Measurements from ENCODE around the gene RCAN3. TPM values are rescaled to one million over a fixed set of nuclear protein-coding genes. Genes with fewer than 3 reads are reported as not detected.

RCAN3 gene
- total and polyA plus RNA-seq, 2 of the 13 experiments (the other 11 are each of a cell fraction or from before 2014, with no cell fraction given) = 12.2 to 13.3 TPM

DNA sequence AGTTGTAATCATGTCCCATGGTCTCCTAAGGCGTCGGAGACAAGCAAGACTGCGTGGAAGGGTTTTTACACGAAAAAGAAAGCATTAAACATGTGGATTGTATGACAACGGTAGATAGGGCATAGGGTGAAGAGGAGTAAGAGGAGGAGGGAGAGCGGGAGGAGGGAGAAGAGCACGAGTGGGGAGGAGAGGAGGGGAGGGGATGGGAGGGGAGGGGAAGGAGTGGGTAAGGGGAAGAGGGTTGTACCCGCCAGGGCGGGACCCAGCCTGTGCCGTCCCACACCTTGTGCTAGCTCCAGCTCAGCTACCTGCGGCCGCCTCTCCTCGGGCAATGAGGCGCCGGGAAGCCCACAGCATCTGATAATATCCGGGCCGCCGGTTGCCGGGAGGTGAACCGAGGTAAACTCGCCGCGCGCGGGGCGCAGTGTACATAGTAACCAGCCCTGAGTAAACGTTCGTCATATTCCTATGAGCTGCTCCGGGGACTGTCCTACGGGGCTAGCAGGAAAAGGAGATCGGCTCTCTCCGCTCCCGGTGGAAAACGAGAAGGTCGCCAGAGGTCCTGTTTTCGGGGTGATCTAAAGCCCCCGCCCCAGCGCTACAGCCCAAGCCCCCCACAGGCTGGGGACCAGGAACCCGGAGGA, 449 bp upstream of the RCAN3 start (continued):
- TF ChIP-seq NR1H2 (CRISPR knock-in tag; IDR thresholded peaks at IDR 0.05; ENCODE audit: borderline replicate concordance, low read depth) = no peak
- TF ChIP-seq, protein P1, sequence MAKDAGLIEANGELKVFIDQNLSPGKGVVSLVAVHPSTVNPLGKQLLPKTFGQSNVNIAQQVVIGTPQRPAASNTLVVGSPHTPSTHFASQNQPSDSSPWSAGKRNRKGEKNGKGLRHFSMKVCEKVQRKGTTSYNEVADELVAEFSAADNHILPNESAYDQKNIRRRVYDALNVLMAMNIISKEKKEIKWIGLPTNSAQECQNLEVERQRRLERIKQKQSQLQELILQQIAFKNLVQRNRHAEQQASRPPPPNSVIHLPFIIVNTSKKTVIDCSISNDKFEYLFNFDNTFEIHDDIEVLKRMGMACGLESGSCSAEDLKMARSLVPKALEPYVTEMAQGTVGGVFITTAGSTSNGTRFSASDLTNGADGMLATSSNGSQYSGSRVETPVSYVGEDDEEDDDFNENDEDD (CRISPR knock-in tag; IDR thresholded peaks at IDR 0.05; ENCODE audit: borderline replicate concordance) = no peak; the same call in 1 of the 2 replicates
- TF ChIP-seq, protein P2, sequence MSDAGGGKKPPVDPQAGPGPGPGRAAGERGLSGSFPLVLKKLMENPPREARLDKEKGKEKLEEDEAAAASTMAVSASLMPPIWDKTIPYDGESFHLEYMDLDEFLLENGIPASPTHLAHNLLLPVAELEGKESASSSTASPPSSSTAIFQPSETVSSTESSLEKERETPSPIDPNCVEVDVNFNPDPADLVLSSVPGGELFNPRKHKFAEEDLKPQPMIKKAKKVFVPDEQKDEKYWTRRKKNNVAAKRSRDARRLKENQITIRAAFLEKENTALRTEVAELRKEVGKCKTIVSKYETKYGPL (CRISPR knock-in tag; IDR thresholded peaks at IDR 0.05) = no peak
- peak; percentile 23 to 67; a peak in 3 of 4 replicates for TF ChIP-seq EP300 (IDR thresholded peaks at IDR 0.05; ENCODE audit: low read depth in 2 of 2, low read length in 2 of 2)
- TF ChIP-seq EP300 (CRISPR knock-in tag; IDR thresholded peaks at IDR 0.05; ENCODE audit: borderline replicate concordance) = no peak
- TF ChIP-seq SIN3B (IDR thresholded peaks at IDR 0.05; ENCODE audit: low read length) = no peak
- no peak for TF ChIP-seq ZMYM4 (CRISPR knock-in tag; IDR thresholded peaks at IDR 0.05)
- TF ChIP-seq, protein P3, sequence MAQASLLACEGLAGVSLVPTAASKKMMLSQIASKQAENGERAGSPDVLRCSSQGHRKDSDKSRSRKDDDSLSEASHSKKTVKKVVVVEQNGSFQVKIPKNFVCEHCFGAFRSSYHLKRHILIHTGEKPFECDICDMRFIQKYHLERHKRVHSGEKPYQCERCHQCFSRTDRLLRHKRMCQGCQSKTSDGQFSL (CRISPR knock-in tag; IDR thresholded peaks at IDR 0.05) = 0 out of 2 replicates have a peak, but pooled peaks have one; percentile 24
- TF ChIP-seq MIER2 (CRISPR knock-in tag; IDR thresholded peaks at IDR 0.05) = no peak
- TF ChIP-seq SIN3A (IDR thresholded peaks at IDR 0.05; ENCODE audit: borderline replicate concordance, low read depth, low read length) = no peak
- no peak for TF ChIP-seq MTA3 (CRISPR knock-in tag; IDR thresholded peaks at IDR 0.05)
- TF ChIP-seq AGO1 (IDR thresholded peaks at IDR 0.05; ENCODE audit: low read depth, low read length, poor library complexity, severe bottlenecking) = no peak
- no peak for TF ChIP-seq ZNF354B (CRISPR knock-in tag; IDR thresholded peaks at IDR 0.05)
- TF ChIP-seq, protein P4, sequence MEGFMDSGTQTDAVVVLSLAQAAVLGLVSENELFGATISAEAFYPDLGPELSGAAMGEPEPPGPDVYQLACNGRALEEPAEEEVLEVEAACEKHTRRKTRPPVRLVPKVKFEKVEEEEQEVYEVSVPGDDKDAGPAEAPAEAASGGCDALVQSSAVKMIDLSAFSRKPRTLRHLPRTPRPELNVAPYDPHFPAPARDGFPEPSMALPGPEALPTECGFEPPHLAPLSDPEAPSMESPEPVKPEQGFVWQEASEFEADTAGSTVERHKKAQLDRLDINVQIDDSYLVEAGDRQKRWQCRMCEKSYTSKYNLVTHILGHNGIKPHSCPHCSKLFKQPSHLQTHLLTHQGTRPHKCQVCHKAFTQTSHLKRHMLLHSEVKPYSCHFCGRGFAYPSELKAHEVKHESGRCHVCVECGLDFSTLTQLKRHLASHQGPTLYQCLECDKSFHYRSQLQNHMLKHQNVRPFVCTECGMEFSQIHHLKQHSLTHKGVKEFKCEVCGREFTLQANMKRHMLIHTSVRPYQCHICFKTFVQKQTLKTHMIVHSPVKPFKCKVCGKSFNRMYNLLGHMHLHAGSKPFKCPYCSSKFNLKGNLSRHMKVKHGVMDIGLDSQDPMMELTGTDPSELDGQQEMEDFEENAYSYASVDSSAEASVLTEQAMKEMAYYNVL (CRISPR knock-in tag; IDR thresholded peaks at IDR 0.05; ENCODE audit: borderline replicate concordance) = peak; percentile 34; the same call in 1 of the 2 replicates
- no peak for TF ChIP-seq MTF1 (CRISPR knock-in tag; IDR thresholded peaks at IDR 0.05)
- no peak for TF ChIP-seq RCOR2 (CRISPR knock-in tag; IDR thresholded peaks at IDR 0.05)
- TF ChIP-seq, protein P5, sequence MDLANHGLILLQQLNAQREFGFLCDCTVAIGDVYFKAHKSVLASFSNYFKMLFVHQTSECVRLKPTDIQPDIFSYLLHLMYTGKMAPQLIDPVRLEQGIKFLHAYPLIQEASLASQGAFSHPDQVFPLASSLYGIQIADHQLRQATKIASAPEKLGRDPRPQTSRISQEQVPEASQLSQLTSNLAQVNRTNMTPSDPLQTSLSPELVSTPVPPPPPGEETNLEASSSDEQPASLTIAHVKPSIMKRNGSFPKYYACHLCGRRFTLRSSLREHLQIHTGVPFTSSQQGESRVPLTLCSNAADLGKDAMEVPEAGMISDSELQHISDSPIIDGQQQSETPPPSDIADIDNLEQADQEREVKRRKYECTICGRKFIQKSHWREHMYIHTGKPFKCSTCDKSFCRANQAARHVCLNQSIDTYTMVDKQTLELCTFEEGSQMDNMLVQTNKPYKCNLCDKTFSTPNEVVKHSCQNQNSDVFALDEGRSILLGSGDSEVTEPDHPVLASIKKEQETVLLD (CRISPR knock-in tag; IDR thresholded peaks at IDR 0.05; ENCODE audit: low read depth) = peak; percentile 46; the same call in 1 of the 2 replicates
- TF ChIP-seq ZNF282 (IDR thresholded peaks at IDR 0.05; ENCODE audit: partially characterized antibody) = no peak
- no peak for TF ChIP-seq KDM1A (CRISPR knock-in tag; IDR thresholded peaks at IDR 0.05)
- TF ChIP-seq, protein P6, sequence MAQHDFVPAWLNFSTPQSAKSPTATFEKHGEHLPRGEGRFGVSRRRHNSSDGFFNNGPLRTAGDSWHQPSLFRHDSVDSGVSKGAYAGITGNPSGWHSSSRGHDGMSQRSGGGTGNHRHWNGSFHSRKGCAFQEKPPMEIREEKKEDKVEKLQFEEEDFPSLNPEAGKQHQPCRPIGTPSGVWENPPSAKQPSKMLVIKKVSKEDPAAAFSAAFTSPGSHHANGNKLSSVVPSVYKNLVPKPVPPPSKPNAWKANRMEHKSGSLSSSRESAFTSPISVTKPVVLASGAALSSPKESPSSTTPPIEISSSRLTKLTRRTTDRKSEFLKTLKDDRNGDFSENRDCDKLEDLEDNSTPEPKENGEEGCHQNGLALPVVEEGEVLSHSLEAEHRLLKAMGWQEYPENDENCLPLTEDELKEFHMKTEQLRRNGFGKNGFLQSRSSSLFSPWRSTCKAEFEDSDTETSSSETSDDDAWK (CRISPR knock-in tag; IDR thresholded peaks at IDR 0.05) = no peak
- no peak for TF ChIP-seq MAFG (CRISPR knock-in tag; IDR thresholded peaks at IDR 0.05)
- no peak for TF ChIP-seq NR2F1 (CRISPR knock-in tag; IDR thresholded peaks at IDR 0.05)
- TF ChIP-seq HIVEP1 (CRISPR knock-in tag; IDR thresholded peaks at IDR 0.05) = 0 out of 2 replicates have a peak, but pooled peaks have one; percentile 28
- TF ChIP-seq MEF2D (CRISPR knock-in tag; IDR thresholded peaks at IDR 0.05) = no peak

Measured in HepG2 (cell line).